Thyroid gland (tissue), 4 donors: ENCODE measurements around the gene ADARB2. TPM values are rescaled to one million over a fixed set of nuclear protein-coding genes. Genes with fewer than 3 reads are reported as not detected.

Source experiments
- DNase-seq, 2 donors: peaks; one replicate each; pipeline ENCODE4 v3.0.0-alpha.2; 2019
- H3K27ac ChIP-seq, 3 donors: fragments of 200-600 bp; sonication (generic); 1 replicate in 2 of 3; 2 replicates in 1 of 3; pipeline ENCODE4 v1.5.1; 2016 to 2019; ENCODE audit warnings: mild to moderate bottlenecking in 1 of 3, moderate library complexity in 1 of 3
- H3K27me3 ChIP-seq: fragments of 200-600 bp; sonication (generic); one replicate; pipeline ENCODE4 v1.5.1; 2019
- H3K36me3 ChIP-seq, 2 donors: fragments of 200-600 bp; sonication (generic); one replicate each; pipeline ENCODE4 v1.5.1; 2016 to 2019
- H3K4me1 ChIP-seq, 2 donors: fragments of 200-600 bp; sonication (generic); one replicate each; pipeline ENCODE4 v1.5.1; 2017 to 2019
- H3K4me3 ChIP-seq, 3 donors: fragments of 200-600 bp; sonication (generic); replicated peaks in 1 of 3; 1 replicate in 2 of 3; 2 replicates in 1 of 3; pipeline ENCODE4 v1.5.1; 2016; ENCODE audit warnings: mild to moderate bottlenecking in 1 of 3
- H3K9me3 ChIP-seq: fragments of 200-600 bp; sonication (generic); one replicate; pipeline ENCODE4 v1.5.1; 2017
- CTCF ChIP-seq, 6 experiments: fragments of 200-600 bp in 3 of 6; fragments of 450-650 bp in 3 of 6; sonication (generic) in 3 of 6; IDR thresholded peaks; one replicate each; pipeline ENCODE4 v1.5.1; 2016 to 2019; ENCODE audit warnings: antibody characterized with exemption in 6 of 6, mild to moderate bottlenecking in 2 of 6, inconsistent platforms in 1 of 6, moderate library complexity in 1 of 6
- POLR2A ChIP-seq, 2 donors: fragments of 450-650 bp; IDR thresholded peaks; one replicate each; pipeline ENCODE4 v1.6.1; 2017; ENCODE audit warnings: antibody characterized with exemption in 2 of 2, mild to moderate bottlenecking in 2 of 2, moderate library complexity in 1 of 2
- WGBS, 2 donors: methylation state at CpG; one replicate each; pipeline ENCODE4 v1.1.5; 2017; 5-methylcytosine and 5-hydroxymethylcytosine counted together
- intact Hi-C: fragments of 100-400 bp; cut with DNase I; formaldehyde crosslinking; loops from one replicate; pipeline ENCODE4 v1.15.1; 2023
- total RNA-seq, 4 donors: library from RNA; depleted of rRNA; stranded (reverse); fragments of >200 nt; gene quantifications; one replicate each; pipeline ENCODE4 v1.2.3, GENCODE V29; 2016

ADARB2 gene
- total RNA-seq, 4 donors from 2014 or later = 0.08 to 0.15 TPM; not detected in 2

DNA sequence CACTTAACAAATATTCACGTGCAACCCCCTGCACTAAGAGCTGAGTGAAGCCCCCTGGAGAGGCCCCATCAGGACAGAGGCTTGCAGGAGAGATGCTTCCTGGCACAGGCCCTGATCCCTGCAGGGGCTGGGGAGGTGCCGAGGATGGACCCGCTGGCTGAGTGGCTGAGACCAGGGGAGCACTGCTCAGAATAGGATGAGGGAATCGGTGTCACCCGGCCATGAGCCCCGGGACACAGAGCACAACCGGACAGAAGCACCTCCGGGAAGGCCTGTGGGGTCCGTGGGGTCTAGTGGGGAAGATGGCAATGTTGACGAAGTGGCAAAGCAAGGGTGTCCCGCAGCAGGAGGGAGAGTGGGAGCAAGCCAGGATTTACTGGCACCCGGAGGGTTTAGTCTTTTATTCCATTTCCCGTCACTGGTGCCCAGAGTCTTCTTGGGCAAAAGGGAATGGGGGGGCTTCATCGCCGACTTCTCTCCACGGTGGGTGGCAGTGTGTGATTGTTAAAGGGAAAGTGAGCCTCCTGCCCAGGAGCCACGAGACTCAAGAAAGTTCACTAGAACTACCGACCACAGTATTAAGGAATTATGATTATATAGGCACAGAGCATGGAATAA is 140.7 kb downstream of the ADARB2 start:
- H3K4me1 ChIP-seq = no peaks in the 10 kb centered on the region
- no peak for DNase-seq
- 77 to 85% methylated on average over 17 to 18 of the region's 18 CpGs for WGBS, 2 donors
- TF ChIP-seq CTCF (IDR thresholded peaks at IDR 0.05) = no peak
- TF ChIP-seq POLR2A (IDR thresholded peaks at IDR 0.05) = no peak
- intact Hi-C loops = no loop called here
- H3K9me3 ChIP-seq = no peaks in the 10 kb centered on the region
- H3K27ac ChIP-seq = no peak overlapping the region
- no peaks in the 10 kb centered on the region for H3K36me3 ChIP-seq
- no peaks in the 10 kb centered on the region for H3K27me3 ChIP-seq
- no peak overlapping the region for H3K4me3 ChIP-seq

DNA sequence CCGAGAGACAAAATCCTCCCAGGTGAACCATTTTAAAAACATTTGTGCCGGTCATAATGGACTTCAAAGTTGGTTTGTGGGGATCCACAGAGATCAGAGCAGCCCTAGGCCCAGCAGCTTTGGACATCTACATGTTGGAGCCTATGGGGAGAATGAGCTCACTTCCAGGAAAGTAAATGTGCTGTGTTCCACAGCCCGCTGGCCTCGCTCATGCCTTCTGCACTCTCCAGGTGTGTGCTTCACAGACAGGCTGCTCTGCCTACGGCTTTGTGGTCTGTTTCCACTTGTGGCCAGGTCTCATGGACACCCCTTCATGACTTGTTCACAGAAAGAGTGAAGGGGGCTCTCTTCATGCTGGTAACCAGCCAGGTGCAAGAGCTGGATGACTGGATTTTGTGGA is 141.6 kb downstream of the ADARB2 start:
- TF ChIP-seq POLR2A (IDR thresholded peaks at IDR 0.05) (no peak), CTCF (IDR thresholded peaks at IDR 0.05) (no peak)
- 82 to 86% methylated on average over 3 to 5 of the region's 5 CpGs for WGBS, 2 donors

DNA sequence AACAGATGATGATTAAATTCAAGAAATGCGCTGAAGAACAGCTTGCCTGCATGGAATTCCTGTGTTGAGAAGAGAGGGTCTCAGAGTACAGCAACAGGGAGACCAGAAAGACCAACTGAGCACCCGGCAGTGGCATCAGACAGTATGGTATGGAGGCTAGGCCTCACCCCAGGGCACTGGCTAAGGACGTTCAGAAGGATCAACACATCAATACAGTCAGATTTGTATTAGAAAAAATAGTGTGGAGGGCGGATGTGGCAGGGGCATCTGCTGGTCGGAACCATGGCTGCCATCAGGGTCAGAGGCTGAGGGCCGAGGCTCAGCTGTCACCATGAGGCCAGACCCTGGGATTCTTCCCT is 142.1 kb downstream of the ADARB2 start:
- no peak overlapping the region for H3K4me3 ChIP-seq
- intact Hi-C loops = no loop called here
- no peaks in the 10 kb centered on the region for H3K4me1 ChIP-seq
- H3K36me3 ChIP-seq = no peaks in the 10 kb centered on the region
- TF ChIP-seq CTCF (IDR thresholded peaks at IDR 0.05) (no peak), POLR2A (IDR thresholded peaks at IDR 0.05) (no peak)
- H3K27me3 ChIP-seq = no peaks in the 10 kb centered on the region
- H3K27ac ChIP-seq = no peak overlapping the region
- 84 to 89% methylated on average over 6 of the region's 6 CpGs for WGBS, 2 donors
- H3K9me3 ChIP-seq = no peaks in the 10 kb centered on the region
- DNase-seq = no peak

More for the DNA sequence above, 141.6 kb downstream of the ADARB2 start:
- H3K27me3 ChIP-seq = no peaks in the 10 kb centered on the region
- no peak overlapping the region for H3K27ac ChIP-seq
- intact Hi-C loops = no loop called here
- no peaks in the 10 kb centered on the region for H3K36me3 ChIP-seq
- no peak for DNase-seq
- H3K4me3 ChIP-seq = no peak overlapping the region
- H3K4me1 ChIP-seq = no peaks in the 10 kb centered on the region
- no peaks in the 10 kb centered on the region for H3K9me3 ChIP-seq

GRCh38 chr10:1594372-1595241 is 142.7 kb downstream of the ADARB2 start:
- Histone ChIP-seq H3K36me3 (no peaks in the 10 kb centered on the region), H3K9me3 (no peaks in the 10 kb centered on the region), H3K4me3 (no peak overlapping the region), H3K4me1 (no peaks in the 10 kb centered on the region), H3K27ac (no peak overlapping the region), H3K27me3 (no peaks in the 10 kb centered on the region)
- intact Hi-C loops = no loop called here
- no peak for DNase-seq
- 49 to 53% methylated on average over 11 to 20 of the region's 20 CpGs for WGBS, 2 donors
- TF ChIP-seq POLR2A (IDR thresholded peaks at IDR 0.05) (no peak), CTCF (IDR thresholded peaks at IDR 0.05) (no peak)

DNA sequence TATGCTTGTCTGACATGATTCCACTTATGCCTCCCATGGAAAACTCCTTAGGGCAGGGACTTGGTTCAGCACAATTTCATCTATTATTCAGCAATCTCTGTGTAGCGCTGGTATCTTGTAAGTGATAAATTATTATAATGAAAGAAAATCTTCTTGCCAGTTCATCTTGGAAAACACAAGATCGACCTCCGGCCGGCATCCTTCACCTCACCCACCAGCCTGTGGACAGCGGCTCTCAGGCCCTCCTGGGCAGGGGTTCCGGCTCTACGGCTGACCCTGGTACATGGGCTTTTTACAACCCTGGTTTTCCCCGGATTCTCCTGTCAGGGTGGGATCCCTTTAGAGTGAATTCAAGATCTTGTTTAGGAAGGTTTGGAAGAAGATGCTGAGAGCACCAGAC is 145.6 kb downstream of the ADARB2 start:
- 87 to 88% methylated on average over 8 of the region's 8 CpGs for WGBS, 2 donors
- no peaks in the 10 kb centered on the region for H3K36me3 ChIP-seq
- H3K4me3 ChIP-seq = no peak overlapping the region
- TF ChIP-seq POLR2A (IDR thresholded peaks at IDR 0.05) (no peak), CTCF (IDR thresholded peaks at IDR 0.05) (no peak)
- H3K4me1 ChIP-seq = no peaks in the 10 kb centered on the region
- DNase-seq = no peak
- intact Hi-C loops = no loop called here
- H3K9me3 ChIP-seq = no peaks in the 10 kb centered on the region
- H3K27ac ChIP-seq = no peak overlapping the region
- H3K27me3 ChIP-seq = no peaks in the 10 kb centered on the region
